ENCODE measurements around the gene LYSMD2.
"Not testable (repeated sequence)": the region's sequence is repeated elsewhere in the genome, so short reads cannot be mapped to it uniquely, and the experiment has no call there.

Gene LYSMD2, protein sequence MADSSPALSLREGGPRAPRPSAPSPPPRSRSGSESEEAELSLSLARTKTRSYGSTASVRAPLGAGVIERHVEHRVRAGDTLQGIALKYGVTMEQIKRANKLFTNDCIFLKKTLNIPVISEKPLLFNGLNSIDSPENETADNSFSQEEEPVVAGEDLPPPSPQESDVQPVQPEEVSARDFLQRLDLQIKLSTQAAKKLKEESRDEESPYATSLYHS

DNA sequence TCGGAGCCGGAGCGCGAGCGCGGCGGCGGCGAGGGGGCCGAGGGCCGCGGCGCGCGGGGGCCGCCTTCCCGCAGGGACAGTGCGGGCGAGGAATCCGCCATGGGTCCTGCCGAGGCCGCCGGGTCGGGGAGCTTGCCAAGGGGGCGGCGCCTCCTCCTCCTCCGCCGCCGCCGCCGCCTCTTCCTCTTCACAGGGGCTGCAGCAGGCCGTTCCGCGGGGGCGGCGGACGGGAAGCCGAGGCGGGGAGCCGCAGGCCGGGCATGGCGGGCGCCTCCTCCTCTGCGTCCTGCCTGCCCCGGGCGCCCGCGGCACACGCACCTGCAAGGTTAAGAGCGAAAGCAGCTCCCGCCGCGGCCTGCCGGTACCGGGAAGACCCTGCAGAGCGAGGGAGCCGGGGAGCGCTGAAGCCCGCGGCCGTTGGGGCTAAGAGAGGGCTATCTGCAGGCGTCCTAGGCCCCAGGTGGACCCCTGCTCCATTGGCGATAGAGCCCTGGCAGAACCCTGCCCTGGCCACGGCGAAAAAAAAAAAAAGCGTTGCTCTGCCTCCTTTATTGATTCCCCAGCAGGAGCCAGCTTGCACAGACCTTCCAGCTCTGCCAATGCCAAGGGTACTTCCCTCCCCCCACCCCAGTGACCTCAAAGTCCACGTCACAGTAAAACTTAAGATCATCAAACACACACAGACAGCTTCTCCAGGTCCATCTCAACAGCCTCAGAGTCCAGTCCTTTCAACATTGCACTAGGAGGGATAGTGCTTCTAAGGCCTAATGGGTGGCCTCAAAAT is at the start of gene LYSMD2:
Gene LYSMD2 (minus strand): TSS at position 134 of the 784 bp plus-strand sequence. CDS start 33 bp downstream, at position 101.
- DNase-seq (ENCODE audit: low read depth), result peak; percentile 78

DNA sequence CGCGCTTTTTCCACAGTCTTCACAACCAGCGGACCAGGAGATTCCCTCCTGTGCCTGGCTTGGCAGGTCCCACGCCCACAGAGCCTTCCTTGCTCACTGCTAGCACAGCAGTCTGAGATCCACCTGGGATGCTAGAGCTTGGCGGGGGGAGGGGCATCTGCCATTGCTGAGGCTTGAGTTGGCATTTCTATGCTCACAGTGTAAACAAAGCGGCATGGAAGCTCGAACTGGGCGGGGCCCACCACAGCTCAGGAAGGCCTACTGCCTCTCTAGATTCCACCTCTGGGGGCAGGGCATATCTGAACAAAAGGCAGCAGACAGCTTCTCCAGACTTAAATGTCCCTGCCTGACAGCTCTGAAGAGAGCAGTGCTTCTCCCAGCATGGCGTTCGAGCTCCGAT is 49.7 kb upstream of the LYSMD2 start:
- DNase-seq (ENCODE audit: low read depth), result not testable (repeated sequence)

- DNase-seq (ENCODE audit: low read depth), result no peak
Measured at GRCh38 chr15:51783967-51784366, 46.5 kb upstream of the LYSMD2 start.

GRCh38 chr15:51782357-51782896 is 45.0 kb upstream of the LYSMD2 start:
- DNase-seq (ENCODE audit: low read depth), result no peak

DNA sequence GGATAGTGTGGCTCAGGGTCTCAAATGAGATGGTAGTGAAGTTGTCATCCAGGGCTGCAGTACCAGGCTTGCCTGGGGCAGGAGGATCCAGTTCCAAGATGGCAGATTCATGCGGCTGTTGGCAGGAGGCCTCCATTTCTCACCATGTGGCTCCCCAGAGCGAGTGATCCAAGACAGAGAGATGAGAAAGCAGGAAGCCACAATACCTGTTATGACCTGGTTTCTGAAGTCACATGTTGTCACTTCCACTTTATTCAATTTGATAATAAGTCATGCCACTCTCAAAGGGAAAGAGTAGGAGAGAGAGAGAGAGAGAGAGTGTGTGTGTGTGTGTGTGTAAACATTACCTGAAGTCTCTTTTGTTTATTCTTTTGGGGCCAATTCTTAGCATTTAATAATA is 44.1 kb upstream of the LYSMD2 start:
- DNase-seq (ENCODE audit: low read depth), result no peak

GRCh38 chr15:51780636-51781035 is 43.2 kb upstream of the LYSMD2 start:
- no peak for DNase-seq (ENCODE audit: low read depth)

GRCh38 chr15:51776952-51777569 is 39.6 kb upstream of the LYSMD2 start:
- DNase-seq (ENCODE audit: low read depth), result peak; percentile 55

DNA sequence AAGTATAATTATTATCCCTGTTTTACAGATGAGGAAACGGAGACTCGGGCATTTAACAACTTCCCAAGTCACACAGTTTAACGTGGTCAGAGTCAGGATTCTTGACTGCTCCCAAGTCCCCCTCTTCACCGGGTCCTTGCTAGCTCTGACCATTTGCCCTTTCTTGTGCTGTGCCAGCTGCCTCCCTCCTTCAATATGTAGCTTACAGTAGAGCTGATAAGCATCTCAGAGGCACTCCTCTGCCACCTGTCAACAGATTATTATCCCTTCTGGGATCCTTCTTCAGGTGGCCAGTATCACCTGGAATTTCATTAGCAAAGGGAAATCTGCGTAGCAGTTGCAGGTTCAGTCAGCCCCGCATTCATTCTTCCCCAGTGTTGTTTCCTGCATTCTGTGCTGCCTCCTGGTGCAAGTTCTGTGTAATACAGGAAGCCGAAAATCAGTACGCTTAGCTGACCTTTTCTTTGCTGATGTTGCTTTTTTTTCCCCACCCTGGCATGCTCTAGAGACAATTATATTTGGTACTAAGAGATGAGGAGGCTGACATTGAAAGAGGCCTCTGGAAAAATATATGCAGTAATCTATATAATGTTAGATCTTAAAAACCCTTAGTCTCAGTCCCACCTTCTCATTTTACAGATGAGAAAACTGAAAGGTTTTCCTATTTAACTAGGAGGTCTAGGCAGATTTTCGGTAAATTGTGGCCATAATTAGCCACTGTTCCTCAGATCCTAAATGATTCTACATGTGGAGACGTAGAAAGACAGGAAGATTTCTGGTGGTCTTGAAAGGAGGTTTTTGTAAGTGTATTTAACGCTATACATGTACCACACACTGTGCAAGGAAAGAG is 38.7 kb upstream of the LYSMD2 start:
- DNase-seq (ENCODE audit: low read depth), result peak; percentile 28

DNA sequence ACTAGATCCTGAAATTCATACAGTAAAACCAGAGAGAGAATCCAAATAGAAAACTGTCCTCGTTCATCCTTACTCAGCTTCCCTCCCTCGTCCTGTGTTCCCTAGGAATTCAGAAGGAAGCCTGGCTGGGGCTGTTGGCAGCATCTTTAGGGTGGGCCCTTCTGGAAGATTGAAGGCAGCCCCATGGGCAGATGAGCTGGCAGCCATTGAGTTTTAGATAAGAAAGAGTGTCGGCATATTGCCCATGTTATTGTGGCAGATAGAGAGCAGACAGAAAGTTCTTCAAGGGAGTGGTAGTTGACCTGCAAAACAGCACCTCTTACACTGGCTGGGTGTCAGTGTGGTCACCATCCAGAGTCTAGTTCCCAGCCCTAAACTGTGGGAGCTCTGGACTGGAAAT is 37.5 kb upstream of the LYSMD2 start:
- no peak for DNase-seq (ENCODE audit: low read depth)

GRCh38 chr15:51771773-51772172 is 34.3 kb upstream of the LYSMD2 start:
- no peak for DNase-seq (ENCODE audit: low read depth)

GRCh38 chr15:51770902-51771301 is 33.4 kb upstream of the LYSMD2 start:
- no peak for DNase-seq (ENCODE audit: low read depth)

GRCh38 chr15:51768018-51768417 is 30.6 kb upstream of the LYSMD2 start:
- DNase-seq (ENCODE audit: low read depth), result no peak

GRCh38 chr15:51766341-51766740 is 28.9 kb upstream of the LYSMD2 start:
- DNase-seq (ENCODE audit: low read depth), result no peak

GRCh38 chr15:51765751-51766150 is 28.3 kb upstream of the LYSMD2 start:
- no peak for DNase-seq (ENCODE audit: low read depth)

DNA sequence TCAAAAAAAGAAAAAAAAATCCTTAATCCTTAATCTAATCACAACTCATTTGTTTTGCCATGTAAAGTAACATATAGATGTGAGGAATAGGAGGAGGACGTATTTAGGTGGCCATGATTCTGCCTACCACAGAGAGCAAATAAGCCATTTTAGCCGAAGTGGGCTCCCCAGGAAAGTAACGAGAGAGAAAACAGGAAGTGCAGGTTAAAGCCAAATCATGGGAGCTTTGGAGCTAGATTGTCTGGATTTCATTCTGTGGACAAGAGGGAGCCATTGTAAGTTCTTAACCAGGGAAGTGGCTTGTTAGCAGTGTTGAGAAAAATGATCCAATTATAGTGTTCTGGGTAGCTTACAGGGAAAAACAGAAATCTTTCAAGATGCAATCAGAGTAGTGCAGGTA is 23.4 kb upstream of the LYSMD2 start:
- no peak for DNase-seq (ENCODE audit: low read depth)

GRCh38 chr15:51759557-51760070 is 22.2 kb upstream of the LYSMD2 start:
- DNase-seq (ENCODE audit: low read depth), result no peak

DNA sequence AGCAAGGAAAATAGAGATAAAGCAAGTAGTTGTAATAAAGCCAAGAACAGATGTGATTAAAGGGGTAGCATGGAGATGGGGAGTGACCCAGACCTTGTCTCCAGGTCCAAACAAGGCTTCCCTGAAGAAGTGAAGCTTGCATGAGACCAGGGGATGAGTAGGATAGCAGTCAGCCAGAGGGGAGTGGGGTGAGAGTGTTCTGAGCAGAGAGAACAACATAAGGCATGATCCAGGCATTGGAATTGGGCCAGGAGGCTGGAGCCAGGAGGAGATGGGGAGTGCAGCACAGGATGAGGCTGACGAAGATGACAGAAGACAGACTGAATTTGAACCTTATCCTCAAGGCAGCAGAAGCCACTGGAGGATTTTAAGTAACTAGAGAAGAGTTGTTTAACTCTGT is 21.2 kb upstream of the LYSMD2 start:
- DNase-seq (ENCODE audit: low read depth), result no peak

GRCh38 chr15:51757450-51757849 is 20.0 kb upstream of the LYSMD2 start:
- no peak for DNase-seq (ENCODE audit: low read depth)

DNA sequence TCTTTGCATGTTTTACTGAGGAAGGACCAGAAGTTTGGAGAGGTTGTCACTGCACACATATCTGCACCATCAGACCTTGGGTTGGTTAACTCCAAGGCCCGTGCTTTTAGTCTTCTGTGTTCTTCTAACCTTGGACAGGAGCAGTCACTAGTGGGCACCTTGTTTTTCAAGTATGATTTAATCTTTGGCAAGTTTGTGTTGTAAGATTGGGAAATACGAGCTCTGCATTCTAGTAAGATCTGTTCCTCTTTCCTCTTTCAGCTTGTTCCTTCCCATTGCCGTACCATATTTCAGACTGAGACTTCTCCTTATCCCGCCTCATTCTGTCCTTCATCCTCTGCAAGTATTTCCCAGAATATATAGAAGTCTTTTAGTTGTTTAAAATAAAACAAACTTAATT is 19.0 kb upstream of the LYSMD2 start:
- no peak for DNase-seq (ENCODE audit: low read depth)

DNA sequence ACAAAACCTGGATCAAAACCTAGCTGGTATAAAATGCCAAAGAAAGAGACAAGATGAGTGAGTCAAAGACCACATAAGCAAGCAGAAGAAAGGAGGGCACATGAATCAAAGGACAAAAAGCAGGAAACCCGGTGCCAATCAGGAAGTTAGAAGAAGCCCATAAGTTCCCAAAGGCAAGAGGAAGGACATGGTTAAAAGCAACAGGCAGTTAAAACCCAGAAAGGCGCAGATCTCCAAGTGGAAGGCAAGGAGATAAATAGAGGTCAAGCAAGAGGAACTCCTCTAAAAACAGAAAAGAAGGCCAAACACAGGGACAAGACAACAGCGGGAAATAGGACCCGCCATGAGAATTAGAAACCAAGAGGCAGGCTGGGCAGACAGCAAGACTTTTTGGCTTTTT is 18.3 kb upstream of the LYSMD2 start:
- DNase-seq (ENCODE audit: low read depth), result no peak

- DNase-seq (ENCODE audit: low read depth), result no peak
Measured at GRCh38 chr15:51754267-51754666, 16.8 kb upstream of the LYSMD2 start.

DNA sequence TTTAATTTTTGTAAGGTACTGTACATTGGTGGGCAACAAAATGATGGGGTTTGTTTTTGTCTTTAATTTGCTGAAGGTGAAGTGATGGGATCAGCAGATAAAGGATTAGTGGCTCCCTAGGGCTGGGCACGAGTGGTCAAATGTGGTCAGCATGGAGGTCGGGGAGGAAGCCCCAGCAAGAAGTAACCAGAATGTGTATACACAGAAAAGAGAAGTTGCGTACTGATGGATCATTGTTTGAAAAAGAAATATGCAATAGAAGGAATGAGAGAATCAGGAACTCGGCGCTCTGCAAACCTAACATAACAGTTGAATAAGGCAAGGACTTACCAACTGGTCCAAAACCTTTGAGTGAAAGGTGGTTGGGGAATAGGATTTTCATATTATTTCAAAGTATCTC is 15.4 kb upstream of the LYSMD2 start:
- no peak for DNase-seq (ENCODE audit: low read depth)
